Erythroblast (primary cell): ENCODE measurements around the gene ANGEL1.

Source experiments
- GATA1 ChIP-seq: IDR thresholded peaks from 2 replicates; pipeline ENCODE4 v1.6.1; 2011; ENCODE audit warnings: low read depth, mild to moderate bottlenecking, control low read depth, low read length, moderate library complexity
- POLR2A ChIP-seq: IDR thresholded peaks from 2 replicates; pipeline ENCODE4 v1.6.1; 2011; ENCODE audit warnings: mild to moderate bottlenecking, low read length

DNA sequence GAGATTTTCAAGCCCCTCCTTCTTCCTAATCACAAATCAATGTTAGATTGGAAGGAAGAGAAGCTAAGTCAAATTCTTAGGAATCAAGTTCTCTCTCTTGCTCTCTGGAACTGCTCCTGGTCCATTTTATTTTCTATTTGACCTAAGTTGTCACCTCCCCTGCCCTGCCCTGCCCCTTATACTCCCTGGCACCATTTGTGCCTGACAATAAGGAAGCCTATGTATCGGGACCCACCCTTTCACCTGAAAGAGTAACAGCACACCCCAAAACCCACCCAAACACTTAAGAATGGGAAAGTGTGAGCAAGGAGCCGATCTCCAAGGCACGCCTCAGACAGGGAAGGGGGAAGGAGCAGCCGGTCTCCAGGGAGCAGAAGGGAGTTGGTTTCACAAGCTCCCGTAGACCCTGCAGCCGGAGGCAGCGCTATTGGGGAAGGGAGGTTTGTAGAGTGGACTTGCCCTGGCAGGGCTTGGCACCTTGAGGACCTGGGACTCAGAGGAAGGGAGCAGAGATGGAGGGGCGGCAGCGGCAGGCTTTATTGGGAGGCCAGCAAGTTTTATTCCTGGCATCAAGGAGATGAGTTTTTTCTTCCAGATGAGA, 15.1 kb upstream of the ANGEL1 start:
- TF ChIP-seq POLR2A (no peak), GATA1 (no peak)
